H1 (cell line): ENCODE data around the gene MAN2A1. TPM values are rescaled to one million over a fixed set of nuclear protein-coding genes. Genes with fewer than 3 reads are reported as not detected.

ENCODE experiments used
- CEBPB ChIP-seq: IDR thresholded peaks from 2 replicates; pipeline ENCODE4 v1.6.1; 2012; ENCODE audit warnings: low read depth, low read length
- CHD2 ChIP-seq: IDR thresholded peaks from 2 replicates; pipeline ENCODE4 v1.6.1; 2012; ENCODE audit warnings: low read length, improper control_type of control experiment
- KDM5A ChIP-seq: fragments of 200-600 bp; IDR thresholded peaks from 2 replicates; pipeline ENCODE4 v1.7.1; 2012; ENCODE audit warnings: mild to moderate bottlenecking, low read length, inconsistent platforms, mixed read lengths
- MAFK ChIP-seq: IDR thresholded peaks from 2 replicates; pipeline ENCODE4 v1.6.1; 2012; ENCODE audit warnings: low read depth, mild to moderate bottlenecking, improper control_type of control experiment, low read length
- PHF8 ChIP-seq: fragments of 200-600 bp; sonication (generic); conservative IDR thresholded peaks from 2 replicates; pipeline ENCODE4 v1.7.1; 2012; ENCODE audit warnings: low read depth, mild to moderate bottlenecking, inconsistent platforms, low read length, moderate library complexity
- POLR2A ChIP-seq, 2 experiments: IDR thresholded peaks; 1 replicate in 1 of 2; 2 replicates in 1 of 2; pipeline ENCODE4 v1.6.1; 2011; ENCODE audit warnings: low read depth in 2 of 2, low read length in 2 of 2, mild to moderate bottlenecking in 2 of 2; ENCODE audit errors: control extremely low read depth in 1 of 2
- RAD21 ChIP-seq, 2 experiments: IDR thresholded peaks in 1 of 2; conservative IDR thresholded peaks in 1 of 2; 2 replicates each; pipeline ENCODE4 v1.6.1; 2011; ENCODE audit warnings: low read depth in 2 of 2, low read length in 2 of 2, improper control_type of control experiment in 1 of 2, inconsistent platforms in 1 of 2, mild to moderate bottlenecking in 1 of 2, moderate library complexity in 1 of 2
- SAP30 ChIP-seq: fragments of 300-600 bp; sonication (generic); IDR thresholded peaks from 2 replicates; pipeline ENCODE4 v1.7.1; 2012; ENCODE audit warnings: low read length, moderate library complexity, mild to moderate bottlenecking, inconsistent platforms; ENCODE audit not compliant: insufficient read depth, insufficient replicate concordance
- SIRT6 ChIP-seq: IDR thresholded peaks from one replicate; pipeline ENCODE4 v1.7.1; 2012; ENCODE audit warnings: low read length, inconsistent platforms
- polyA plus RNA-seq, 7 experiments: library from polyadenylated mRNA; depleted of rRNA in 3 of 7; stranded (reverse) in 5 of 7; unstranded in 2 of 7; fragments of >200 nt in 5 of 7; fragments of 200-250 nt in 2 of 7; gene quantifications; 1 replicate in 5 of 7; 2 replicates in 1 of 7; 4 replicates in 1 of 7; pipeline versions ENCODE4 v1.2.1 to v1.2.3, GENCODE V29; 2011 to 2013; ENCODE audit warnings: missing spikeins in 2 of 7, mixed read lengths in 2 of 7
- total RNA-seq: library from RNA; stranded (reverse); fragmentation: NEBNext Ultra II Directional; extraction: Animal tissue kit (Norgen Biotek cat#: 25700); gene quantifications from 2 replicates; pipeline ENCODE4 v1.2.1, GENCODE V29; 2021
- TF ChIP-seq, protein P1 (sequence below): fragments of 300-600 bp; sonication (generic); IDR thresholded peaks from 2 replicates; pipeline ENCODE4 v1.7.1; 2012; ENCODE audit warnings: low read length, moderate library complexity, mild to moderate bottlenecking, inconsistent platforms; ENCODE audit not compliant: insufficient replicate concordance
- TF ChIP-seq, protein P2 (sequence below): IDR thresholded peaks from 2 replicates; pipeline ENCODE4 v1.6.1; 2012; ENCODE audit warnings: inconsistent platforms

Gene MAN2A1
- total and polyA plus RNA-seq, 2 of the 8 experiments (the other 6 are each of a cell fraction or from before 2014, with no cell fraction given) = 29.1 to 102 TPM

DNA sequence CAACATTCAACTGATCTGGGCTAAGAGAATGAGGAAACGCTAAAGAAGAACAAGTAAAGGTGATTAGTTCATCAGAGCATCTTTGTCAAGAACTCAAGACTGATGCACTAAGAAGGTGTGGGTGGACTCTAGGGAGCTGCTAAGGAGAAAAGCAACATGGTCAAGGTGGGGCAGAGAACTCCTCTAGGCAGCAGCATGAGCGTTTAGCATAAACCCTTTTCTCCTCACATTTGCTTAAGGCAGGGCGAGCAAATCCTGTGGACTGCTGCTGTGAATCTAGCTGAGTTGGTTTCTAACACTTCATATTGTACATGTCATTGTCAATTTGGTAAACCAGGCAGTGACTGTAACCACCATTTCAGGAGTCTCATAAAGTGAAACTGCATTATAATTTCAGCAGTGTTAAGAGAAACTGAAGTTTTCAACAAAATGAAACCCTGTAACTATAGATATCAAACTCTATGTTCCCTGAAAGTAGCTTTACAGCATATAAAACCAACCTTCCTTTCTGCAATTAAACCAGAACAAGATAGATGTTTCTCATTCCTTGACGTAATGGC lies 45.9 kb upstream of the MAN2A1 start (continued):
- TF ChIP-seq, protein P1, sequence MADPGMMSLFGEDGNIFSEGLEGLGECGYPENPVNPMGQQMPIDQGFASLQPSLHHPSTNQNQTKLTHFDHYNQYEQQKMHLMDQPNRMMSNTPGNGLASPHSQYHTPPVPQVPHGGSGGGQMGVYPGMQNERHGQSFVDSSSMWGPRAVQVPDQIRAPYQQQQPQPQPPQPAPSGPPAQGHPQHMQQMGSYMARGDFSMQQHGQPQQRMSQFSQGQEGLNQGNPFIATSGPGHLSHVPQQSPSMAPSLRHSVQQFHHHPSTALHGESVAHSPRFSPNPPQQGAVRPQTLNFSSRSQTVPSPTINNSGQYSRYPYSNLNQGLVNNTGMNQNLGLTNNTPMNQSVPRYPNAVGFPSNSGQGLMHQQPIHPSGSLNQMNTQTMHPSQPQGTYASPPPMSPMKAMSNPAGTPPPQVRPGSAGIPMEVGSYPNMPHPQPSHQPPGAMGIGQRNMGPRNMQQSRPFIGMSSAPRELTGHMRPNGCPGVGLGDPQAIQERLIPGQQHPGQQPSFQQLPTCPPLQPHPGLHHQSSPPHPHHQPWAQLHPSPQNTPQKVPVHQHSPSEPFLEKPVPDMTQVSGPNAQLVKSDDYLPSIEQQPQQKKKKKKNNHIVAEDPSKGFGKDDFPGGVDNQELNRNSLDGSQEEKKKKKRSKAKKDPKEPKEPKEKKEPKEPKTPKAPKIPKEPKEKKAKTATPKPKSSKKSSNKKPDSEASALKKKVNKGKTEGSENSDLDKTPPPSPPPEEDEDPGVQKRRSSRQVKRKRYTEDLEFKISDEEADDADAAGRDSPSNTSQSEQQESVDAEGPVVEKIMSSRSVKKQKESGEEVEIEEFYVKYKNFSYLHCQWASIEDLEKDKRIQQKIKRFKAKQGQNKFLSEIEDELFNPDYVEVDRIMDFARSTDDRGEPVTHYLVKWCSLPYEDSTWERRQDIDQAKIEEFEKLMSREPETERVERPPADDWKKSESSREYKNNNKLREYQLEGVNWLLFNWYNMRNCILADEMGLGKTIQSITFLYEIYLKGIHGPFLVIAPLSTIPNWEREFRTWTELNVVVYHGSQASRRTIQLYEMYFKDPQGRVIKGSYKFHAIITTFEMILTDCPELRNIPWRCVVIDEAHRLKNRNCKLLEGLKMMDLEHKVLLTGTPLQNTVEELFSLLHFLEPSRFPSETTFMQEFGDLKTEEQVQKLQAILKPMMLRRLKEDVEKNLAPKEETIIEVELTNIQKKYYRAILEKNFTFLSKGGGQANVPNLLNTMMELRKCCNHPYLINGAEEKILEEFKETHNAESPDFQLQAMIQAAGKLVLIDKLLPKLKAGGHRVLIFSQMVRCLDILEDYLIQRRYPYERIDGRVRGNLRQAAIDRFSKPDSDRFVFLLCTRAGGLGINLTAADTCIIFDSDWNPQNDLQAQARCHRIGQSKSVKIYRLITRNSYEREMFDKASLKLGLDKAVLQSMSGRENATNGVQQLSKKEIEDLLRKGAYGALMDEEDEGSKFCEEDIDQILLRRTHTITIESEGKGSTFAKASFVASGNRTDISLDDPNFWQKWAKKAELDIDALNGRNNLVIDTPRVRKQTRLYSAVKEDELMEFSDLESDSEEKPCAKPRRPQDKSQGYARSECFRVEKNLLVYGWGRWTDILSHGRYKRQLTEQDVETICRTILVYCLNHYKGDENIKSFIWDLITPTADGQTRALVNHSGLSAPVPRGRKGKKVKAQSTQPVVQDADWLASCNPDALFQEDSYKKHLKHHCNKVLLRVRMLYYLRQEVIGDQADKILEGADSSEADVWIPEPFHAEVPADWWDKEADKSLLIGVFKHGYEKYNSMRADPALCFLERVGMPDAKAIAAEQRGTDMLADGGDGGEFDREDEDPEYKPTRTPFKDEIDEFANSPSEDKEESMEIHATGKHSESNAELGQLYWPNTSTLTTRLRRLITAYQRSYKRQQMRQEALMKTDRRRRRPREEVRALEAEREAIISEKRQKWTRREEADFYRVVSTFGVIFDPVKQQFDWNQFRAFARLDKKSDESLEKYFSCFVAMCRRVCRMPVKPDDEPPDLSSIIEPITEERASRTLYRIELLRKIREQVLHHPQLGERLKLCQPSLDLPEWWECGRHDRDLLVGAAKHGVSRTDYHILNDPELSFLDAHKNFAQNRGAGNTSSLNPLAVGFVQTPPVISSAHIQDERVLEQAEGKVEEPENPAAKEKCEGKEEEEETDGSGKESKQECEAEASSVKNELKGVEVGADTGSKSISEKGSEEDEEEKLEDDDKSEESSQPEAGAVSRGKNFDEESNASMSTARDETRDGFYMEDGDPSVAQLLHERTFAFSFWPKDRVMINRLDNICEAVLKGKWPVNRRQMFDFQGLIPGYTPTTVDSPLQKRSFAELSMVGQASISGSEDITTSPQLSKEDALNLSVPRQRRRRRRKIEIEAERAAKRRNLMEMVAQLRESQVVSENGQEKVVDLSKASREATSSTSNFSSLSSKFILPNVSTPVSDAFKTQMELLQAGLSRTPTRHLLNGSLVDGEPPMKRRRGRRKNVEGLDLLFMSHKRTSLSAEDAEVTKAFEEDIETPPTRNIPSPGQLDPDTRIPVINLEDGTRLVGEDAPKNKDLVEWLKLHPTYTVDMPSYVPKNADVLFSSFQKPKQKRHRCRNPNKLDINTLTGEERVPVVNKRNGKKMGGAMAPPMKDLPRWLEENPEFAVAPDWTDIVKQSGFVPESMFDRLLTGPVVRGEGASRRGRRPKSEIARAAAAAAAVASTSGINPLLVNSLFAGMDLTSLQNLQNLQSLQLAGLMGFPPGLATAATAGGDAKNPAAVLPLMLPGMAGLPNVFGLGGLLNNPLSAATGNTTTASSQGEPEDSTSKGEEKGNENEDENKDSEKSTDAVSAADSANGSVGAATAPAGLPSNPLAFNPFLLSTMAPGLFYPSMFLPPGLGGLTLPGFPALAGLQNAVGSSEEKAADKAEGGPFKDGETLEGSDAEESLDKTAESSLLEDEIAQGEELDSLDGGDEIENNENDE = no peak
- TF ChIP-seq RAD21 (IDR thresholded peaks at IDR 0.05 in 1 of 2, conservative IDR thresholded peaks at IDR 0.05 in 1 of 2; ENCODE audit: low read depth in 2 of 2, low read length in 2 of 2) = no peak
- TF ChIP-seq SAP30 = no peak
- TF ChIP-seq MAFK = no peak
- no peak for TF ChIP-seq SIRT6
- TF ChIP-seq, protein P2, sequence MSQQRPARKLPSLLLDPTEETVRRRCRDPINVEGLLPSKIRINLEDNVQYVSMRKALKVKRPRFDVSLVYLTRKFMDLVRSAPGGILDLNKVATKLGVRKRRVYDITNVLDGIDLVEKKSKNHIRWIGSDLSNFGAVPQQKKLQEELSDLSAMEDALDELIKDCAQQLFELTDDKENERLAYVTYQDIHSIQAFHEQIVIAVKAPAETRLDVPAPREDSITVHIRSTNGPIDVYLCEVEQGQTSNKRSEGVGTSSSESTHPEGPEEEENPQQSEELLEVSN = no peak
- TF ChIP-seq POLR2A (IDR thresholded peaks at IDR 0.05; ENCODE audit: control extremely low read depth in 1 of 2, low read depth in 2 of 2, low read length in 2 of 2) = no peak
- no peak for TF ChIP-seq CEBPB
- TF ChIP-seq CHD2 = no peak
- no peak for TF ChIP-seq PHF8
- no peak for TF ChIP-seq KDM5A
